ENCODE data around the gene GLIS1. TPM values are rescaled to one million over a fixed set of nuclear protein-coding genes. Genes with fewer than 3 reads are reported as not detected.

The GLIS1 gene
- polyA plus RNA-seq, 1 donor, result 0.58 TPM

DNA sequence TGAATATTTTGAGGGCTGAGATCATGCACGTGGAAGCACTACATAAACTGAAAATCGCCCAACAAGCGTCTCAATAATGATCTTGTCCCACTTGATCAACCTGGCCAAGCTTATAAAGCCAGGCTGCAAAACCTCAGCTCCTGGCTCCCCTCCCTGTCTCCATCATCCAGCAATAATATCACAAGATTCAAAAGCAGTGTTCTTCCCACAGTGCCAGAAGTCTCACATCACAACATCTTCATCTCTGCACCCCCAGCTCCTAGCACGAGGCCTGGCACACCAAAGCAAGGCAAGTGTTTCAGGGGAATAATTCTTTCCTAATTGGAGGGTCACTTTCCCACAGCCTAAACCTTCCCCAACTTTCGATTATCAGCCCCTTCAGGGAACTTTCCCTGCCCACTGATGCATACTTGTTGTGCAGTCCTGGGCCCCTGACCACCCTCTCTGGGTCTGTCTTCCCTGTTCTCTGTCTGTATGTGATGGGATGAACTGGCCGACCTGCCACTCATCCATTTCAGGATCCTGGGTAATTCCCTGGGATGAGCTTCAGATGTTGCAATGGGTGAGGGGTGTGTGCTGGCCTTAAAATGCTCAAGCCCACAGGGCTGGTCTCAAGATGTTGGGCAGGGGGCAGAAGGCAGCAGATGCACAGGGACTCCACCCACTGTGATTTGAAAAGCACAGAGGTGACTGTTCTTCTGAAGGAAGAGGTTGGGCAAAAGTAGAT is 150.7 kb downstream of the GLIS1 start:
- Histone ChIP-seq H3K4me1 (ENCODE audit: control insufficient read depth, insufficient read depth, low read length) (peaks cover 17% of the 10 kb centered on the region), H3K9me3 (ENCODE audit: control insufficient read depth, low read depth, low read length) (no peaks in the 10 kb centered on the region), H3K27ac (ENCODE audit: low read length) (no peak overlapping the region), H3K27me3 (ENCODE audit: control insufficient read depth, insufficient read depth, low read length) (no peaks in the 10 kb centered on the region), H3K36me3 (ENCODE audit: control insufficient read depth, insufficient read depth, low read length) (no peaks in the 10 kb centered on the region), H3K4me3 (ENCODE audit: low read length) (no peak overlapping the region)
- 100% methylated on average over 2 of the region's 6 CpGs for WGBS (ENCODE audit: insufficient coverage, low lambda C conversion rate)
- no peak for DNase-seq

DNA sequence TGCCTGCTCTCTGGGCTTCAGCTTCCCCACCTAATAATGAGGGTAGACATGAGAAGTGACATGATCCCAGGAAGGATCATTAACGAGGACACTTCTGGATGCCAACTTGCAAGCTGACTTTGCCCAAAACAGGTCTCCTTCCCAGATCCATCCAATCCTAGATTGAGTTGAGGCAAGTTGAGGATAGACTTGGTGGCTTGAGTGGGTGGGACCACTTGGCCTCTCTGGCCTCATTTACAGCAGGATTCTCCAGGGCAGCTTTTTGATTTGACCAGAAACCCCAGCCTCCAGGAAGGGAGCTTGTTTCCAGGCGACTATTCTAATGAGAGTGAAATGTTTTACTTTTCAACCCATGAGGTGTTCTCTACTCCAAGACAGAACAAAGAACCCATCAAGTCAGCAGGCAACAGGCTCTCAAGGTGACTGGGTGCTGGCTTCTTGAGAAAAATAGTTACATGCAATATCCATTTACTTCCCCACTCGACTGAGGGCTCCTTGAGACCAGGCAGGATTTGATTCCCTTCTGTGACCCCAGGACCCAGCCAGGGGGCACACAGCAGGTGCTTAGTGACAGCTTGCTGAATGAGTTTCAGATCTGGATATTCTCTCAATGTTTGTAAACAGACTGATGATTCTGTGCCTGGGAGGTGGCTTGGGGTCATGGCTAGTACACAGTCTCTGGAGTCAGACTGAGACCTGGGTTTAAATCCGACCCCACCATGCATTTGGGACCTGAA is 151.5 kb downstream of the GLIS1 start:
- Histone ChIP-seq H3K36me3 (ENCODE audit: control insufficient read depth, insufficient read depth, low read length) (no peaks in the 10 kb centered on the region), H3K4me1 (ENCODE audit: control insufficient read depth, insufficient read depth, low read length) (peaks cover 23% of the 10 kb centered on the region), H3K9me3 (ENCODE audit: control insufficient read depth, low read depth, low read length) (no peaks in the 10 kb centered on the region), H3K4me3 (ENCODE audit: low read length) (no peak overlapping the region), H3K27ac (ENCODE audit: low read length) (no peak overlapping the region), H3K27me3 (ENCODE audit: control insufficient read depth, insufficient read depth, low read length) (no peaks in the 10 kb centered on the region)
- WGBS (ENCODE audit: insufficient coverage, low lambda C conversion rate), result no CpG with 5 or more reads among the region's 4 CpGs
- no peak for DNase-seq

DNA sequence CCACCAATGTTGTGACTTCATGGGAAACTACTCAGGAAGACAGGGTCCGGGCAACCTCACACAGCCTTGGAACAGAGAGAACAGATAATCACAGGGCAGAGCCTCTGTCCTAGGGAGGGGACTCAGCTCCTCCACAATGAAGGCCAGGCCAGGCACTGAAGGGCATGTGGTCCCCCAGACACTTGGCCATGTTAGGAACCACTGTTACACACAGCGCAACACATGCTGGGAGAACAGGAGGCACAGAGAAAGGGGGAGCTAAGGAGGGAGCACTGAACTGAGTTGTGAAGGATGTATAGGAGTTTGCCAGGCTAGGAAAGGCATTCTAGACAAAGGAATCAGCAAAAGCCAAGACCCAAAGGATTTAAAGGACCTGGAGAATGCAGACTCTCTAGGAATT is 152.2 kb downstream of the GLIS1 start:
- no peak overlapping the region for H3K27ac ChIP-seq (ENCODE audit: low read length)
- no peaks in the 10 kb centered on the region for H3K9me3 ChIP-seq (ENCODE audit: control insufficient read depth, low read depth, low read length)
- no peaks in the 10 kb centered on the region for H3K27me3 ChIP-seq (ENCODE audit: control insufficient read depth, insufficient read depth, low read length)
- no peak overlapping the region for H3K4me3 ChIP-seq (ENCODE audit: low read length)
- H3K36me3 ChIP-seq (ENCODE audit: control insufficient read depth, insufficient read depth, low read length), result no peaks in the 10 kb centered on the region
- WGBS (ENCODE audit: insufficient coverage, low lambda C conversion rate), result 100% methylated on average over 1 of the region's 2 CpGs
- DNase-seq, result no peak
- H3K4me1 ChIP-seq (ENCODE audit: control insufficient read depth, insufficient read depth, low read length), result peaks cover 25% of the 10 kb centered on the region

DNA sequence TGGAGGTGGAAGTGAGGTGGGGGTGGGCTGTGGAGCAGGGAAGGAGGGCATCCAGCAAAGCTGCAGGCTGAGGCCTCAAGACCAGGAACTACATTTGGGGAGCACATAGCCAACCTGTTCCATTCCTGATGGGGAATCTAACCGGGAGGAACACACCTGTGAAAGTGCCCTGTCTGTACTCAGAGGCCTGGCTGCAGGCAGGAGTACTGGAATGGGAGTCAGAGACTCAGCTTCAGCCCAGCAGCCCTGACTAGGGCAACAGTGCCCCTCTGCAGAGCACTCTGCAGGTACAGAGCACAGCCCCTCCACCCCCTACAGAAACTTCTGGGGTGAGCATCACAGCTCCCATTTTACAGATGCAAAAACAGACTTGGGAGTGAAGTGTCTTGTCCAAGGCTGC is 153.4 kb downstream of the GLIS1 start:
- no peak overlapping the region for H3K27ac ChIP-seq (ENCODE audit: low read length)
- no peak overlapping the region for H3K4me3 ChIP-seq (ENCODE audit: low read length)
- no peaks in the 10 kb centered on the region for H3K9me3 ChIP-seq (ENCODE audit: control insufficient read depth, low read depth, low read length)
- no CpG with 5 or more reads among the region's 1 CpG for WGBS (ENCODE audit: insufficient coverage, low lambda C conversion rate)
- no peak for DNase-seq
- H3K27me3 ChIP-seq (ENCODE audit: control insufficient read depth, insufficient read depth, low read length), result no peaks in the 10 kb centered on the region
- no peaks in the 10 kb centered on the region for H3K36me3 ChIP-seq (ENCODE audit: control insufficient read depth, insufficient read depth, low read length)
- H3K4me1 ChIP-seq (ENCODE audit: control insufficient read depth, insufficient read depth, low read length), result peaks cover 18% of the 10 kb centered on the region

DNA sequence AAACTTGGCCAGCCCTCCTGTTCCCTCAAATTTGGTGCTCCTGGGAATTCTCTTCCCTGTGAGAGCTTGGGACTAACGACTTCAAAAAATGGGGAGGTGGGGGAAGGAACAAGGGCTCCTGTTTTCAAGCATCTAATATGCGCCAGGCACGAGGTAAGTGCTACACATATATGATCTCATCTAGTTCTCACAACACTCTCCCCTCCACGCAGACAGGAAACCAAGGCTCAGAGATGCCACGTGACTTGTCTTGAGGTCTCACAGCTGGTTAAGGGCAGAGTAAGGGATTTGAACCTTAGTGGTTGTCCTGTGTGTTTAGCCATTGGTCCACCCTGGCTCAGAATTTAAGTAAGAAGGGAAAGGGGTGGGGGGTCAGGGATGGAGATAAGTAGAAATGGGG is 153.8 kb downstream of the GLIS1 start:
- Histone ChIP-seq H3K27ac (ENCODE audit: low read length) (no peak overlapping the region), H3K4me1 (ENCODE audit: control insufficient read depth, insufficient read depth, low read length) (peaks cover 18% of the 10 kb centered on the region), H3K36me3 (ENCODE audit: control insufficient read depth, insufficient read depth, low read length) (no peaks in the 10 kb centered on the region), H3K27me3 (ENCODE audit: control insufficient read depth, insufficient read depth, low read length) (no peaks in the 10 kb centered on the region), H3K4me3 (ENCODE audit: low read length) (no peak overlapping the region), H3K9me3 (ENCODE audit: control insufficient read depth, low read depth, low read length) (no peaks in the 10 kb centered on the region)
- no CpG with 5 or more reads among the region's 5 CpGs for WGBS (ENCODE audit: insufficient coverage, low lambda C conversion rate)
- peak in 1 of 2 donors; percentile 34 for DNase-seq

DNA sequence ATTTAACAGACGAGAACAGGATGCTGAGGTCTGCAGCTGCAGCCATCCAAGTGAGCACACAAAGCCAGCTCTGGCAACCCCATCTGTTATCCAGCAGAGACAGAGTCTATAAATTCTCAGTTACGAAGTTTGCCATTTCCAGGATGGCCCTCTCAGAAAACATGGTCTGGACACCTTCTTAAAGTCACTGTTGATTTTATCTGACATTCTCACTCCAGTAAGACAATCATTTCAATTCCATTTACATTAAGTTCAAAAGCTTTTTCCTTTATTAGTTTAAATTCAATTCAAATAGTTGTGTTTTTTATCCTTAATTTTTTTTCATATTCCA is 154.2 kb downstream of the GLIS1 start:
- H3K9me3 ChIP-seq (ENCODE audit: control insufficient read depth, low read depth, low read length), result no peaks in the 10 kb centered on the region
- H3K27ac ChIP-seq (ENCODE audit: low read length), result no peak overlapping the region
- peaks cover 18% of the 10 kb centered on the region for H3K4me1 ChIP-seq (ENCODE audit: control insufficient read depth, insufficient read depth, low read length)
- no peak for DNase-seq
- no peak overlapping the region for H3K4me3 ChIP-seq (ENCODE audit: low read length)
- H3K27me3 ChIP-seq (ENCODE audit: control insufficient read depth, insufficient read depth, low read length), result no peaks in the 10 kb centered on the region
- WGBS (ENCODE audit: insufficient coverage, low lambda C conversion rate), result no CpG with 5 or more reads among the region's 2 CpGs
- H3K36me3 ChIP-seq (ENCODE audit: control insufficient read depth, insufficient read depth, low read length), result no peaks in the 10 kb centered on the region

DNA sequence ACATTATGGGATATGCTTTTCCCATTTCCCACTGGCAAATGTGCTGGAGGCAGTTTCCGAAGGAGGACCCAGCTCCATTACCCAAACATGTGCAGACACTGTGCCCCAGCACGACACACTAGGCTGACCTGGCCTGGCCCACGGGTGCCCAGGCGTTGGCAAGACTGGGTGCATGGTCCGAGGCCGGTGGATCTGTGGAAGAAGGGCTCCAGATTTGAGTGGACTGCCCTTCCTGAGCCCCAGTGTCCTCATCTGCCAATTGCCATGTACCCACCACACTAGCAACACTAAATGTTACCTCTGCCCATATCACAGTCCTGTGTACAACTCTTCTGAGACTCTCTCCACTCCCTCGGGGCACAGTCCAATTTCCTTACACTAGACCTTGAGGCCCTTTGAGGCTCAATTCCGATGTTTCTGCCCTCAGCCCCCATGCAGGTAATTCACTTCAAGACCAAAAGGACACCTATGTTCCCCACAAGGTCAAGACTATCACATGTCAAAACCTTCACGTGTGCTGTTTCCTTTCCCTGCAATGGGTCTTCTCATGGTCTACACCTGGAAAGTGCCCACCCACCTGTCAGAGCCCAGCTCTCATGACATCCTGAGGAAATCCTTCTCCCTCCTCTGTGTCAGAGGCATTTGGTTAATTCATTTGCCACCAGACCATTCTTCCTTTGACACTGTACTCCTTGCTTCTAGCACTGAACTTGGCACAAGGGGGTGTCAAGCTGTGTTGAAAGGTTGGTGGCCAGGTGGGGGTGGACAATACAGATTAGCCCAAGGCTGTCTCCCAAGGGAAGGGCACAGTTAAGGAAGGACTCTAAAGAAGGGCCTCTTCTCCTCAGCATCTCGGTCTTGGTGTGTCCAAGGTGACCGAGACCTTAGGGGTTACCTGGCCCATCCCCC is 154.8 kb downstream of the GLIS1 start:
- Histone ChIP-seq H3K27me3 (ENCODE audit: control insufficient read depth, insufficient read depth, low read length) (no peaks in the 10 kb centered on the region), H3K36me3 (ENCODE audit: control insufficient read depth, insufficient read depth, low read length) (no peaks in the 10 kb centered on the region), H3K4me1 (ENCODE audit: control insufficient read depth, insufficient read depth, low read length) (peaks cover 18% of the 10 kb centered on the region), H3K4me3 (ENCODE audit: low read length) (no peak overlapping the region), H3K27ac (ENCODE audit: low read length) (no peak overlapping the region), H3K9me3 (ENCODE audit: control insufficient read depth, low read depth, low read length) (no peaks in the 10 kb centered on the region)
- DNase-seq, result peak in 1 of 2 donors; percentile 53
- no CpG with 5 or more reads among the region's 11 CpGs for WGBS (ENCODE audit: insufficient coverage, low lambda C conversion rate)

DNA sequence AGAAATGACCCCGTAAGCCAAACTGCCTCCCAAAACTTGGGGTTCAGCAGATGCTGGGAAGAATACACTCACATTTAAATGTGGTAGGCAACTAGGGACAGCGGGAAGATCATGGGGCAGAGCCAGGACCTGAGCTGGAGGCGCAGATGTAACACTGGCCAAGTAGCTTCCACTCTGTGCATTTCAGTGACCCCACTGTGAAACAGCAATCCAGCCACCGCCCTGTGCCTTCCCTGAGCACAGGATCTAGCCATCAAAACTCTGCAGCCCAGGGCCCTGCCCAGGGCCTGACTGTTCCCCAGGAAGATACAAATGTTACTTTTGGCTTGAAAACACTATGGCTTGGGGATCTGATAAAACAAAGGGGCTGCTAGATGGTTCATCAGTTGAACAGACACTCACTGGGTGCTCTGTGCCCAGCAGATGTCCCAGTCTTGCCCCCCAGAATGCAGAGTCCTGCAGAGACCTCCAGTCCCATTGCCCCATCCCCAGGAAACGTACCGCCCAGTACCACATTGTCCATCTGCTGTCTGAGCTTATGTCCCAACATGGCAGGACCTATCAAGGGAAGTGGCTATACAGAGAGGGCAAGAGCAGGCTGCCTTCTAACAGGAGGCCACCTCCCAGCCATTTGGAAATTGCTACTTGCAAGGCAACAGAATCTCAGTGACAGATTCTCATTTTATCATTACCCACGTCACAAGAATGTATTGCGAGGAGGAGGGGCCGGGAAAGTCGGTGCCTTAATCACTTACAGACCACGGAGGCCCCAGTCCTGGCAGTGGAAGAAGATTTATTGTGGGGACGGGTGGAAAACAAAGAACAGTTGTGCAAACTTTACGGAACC is 155.7 kb downstream of the GLIS1 start:
- no CpG with 5 or more reads among the region's 13 CpGs for WGBS (ENCODE audit: insufficient coverage, low lambda C conversion rate)
- H3K9me3 ChIP-seq (ENCODE audit: control insufficient read depth, low read depth, low read length), result no peaks in the 10 kb centered on the region
- no peaks in the 10 kb centered on the region for H3K27me3 ChIP-seq (ENCODE audit: control insufficient read depth, insufficient read depth, low read length)
- no peak overlapping the region for H3K4me3 ChIP-seq (ENCODE audit: low read length)
- peaks cover 18% of the 10 kb centered on the region for H3K4me1 ChIP-seq (ENCODE audit: control insufficient read depth, insufficient read depth, low read length)
- no peaks in the 10 kb centered on the region for H3K36me3 ChIP-seq (ENCODE audit: control insufficient read depth, insufficient read depth, low read length)
- peak in 1 of 2 donors; percentile 50 for DNase-seq
- no peak overlapping the region for H3K27ac ChIP-seq (ENCODE audit: low read length)

DNA sequence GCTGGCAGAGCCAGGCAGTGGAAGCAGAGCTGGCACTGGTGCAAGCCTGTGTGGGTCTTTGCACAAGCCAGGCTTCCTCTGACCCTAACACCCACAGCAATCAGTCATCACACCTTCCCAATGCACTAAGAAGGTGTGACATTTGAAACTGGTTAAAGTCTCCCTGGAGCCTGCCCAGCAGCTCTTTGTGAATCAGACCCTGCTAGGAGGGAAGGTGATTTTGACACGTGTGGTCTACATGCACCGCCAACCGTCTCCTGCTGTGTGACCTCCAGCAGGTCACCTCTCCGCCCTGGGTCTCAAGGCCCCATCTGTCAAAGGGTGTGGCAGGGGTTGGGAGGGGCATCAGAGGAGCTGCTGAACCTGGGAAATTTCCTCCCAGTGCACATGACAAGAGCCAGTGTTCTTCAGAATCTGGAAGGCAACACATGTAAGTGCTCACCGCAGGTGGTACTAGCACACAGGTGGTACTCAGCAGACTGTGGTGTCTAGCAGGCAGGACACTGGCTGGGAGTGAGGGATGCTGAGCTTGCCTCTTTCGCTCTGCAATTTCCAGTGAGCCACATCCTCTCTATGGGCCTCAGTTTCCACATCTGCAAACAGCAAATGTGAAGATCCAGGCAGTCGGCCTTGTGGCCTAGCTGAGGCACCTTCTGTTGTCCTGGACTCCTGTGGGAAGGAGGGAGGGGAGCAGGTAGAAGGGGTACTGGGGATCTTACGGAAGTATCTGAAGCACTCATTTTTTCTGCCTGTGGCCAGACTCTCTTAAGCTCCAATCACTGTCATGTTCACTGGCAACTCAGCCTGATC is 156.5 kb downstream of the GLIS1 start:
- Histone ChIP-seq H3K36me3 (ENCODE audit: control insufficient read depth, insufficient read depth, low read length) (no peaks in the 10 kb centered on the region), H3K27ac (ENCODE audit: low read length) (no peak overlapping the region), H3K4me3 (ENCODE audit: low read length) (no peak overlapping the region), H3K4me1 (ENCODE audit: control insufficient read depth, insufficient read depth, low read length) (peaks cover 18% of the 10 kb centered on the region), H3K9me3 (ENCODE audit: control insufficient read depth, low read depth, low read length) (no peaks in the 10 kb centered on the region), H3K27me3 (ENCODE audit: control insufficient read depth, insufficient read depth, low read length) (no peaks in the 10 kb centered on the region)
- no CpG with 5 or more reads among the region's 8 CpGs for WGBS (ENCODE audit: insufficient coverage, low lambda C conversion rate)
- peak; percentile 66 to 71 for DNase-seq
